ENCODE results near the gene MAEA. TPM values are rescaled to one million over a fixed set of nuclear protein-coding genes. Genes with fewer than 3 reads are reported as not detected.

Gene MAEA
- total and polyA plus RNA-seq, 4 donors: 20.9 to 33.9 (median 29.8) TPM

GRCh38 chr4:1269209-1269608 lies 20.5 kb upstream of the MAEA start:
- no peak for DNase-seq (ENCODE audit: low spot score)
- Histone ChIP-seq H3K36me3 (ENCODE audit: control insufficient read depth in 4 of 4, insufficient read depth in 3 of 4, low read depth in 1 of 4, low read length in 3 of 4) (no peaks in the 10 kb centered on the region), H3K27me3 (ENCODE audit: control insufficient read depth in 4 of 4, insufficient read depth in 4 of 4, low read length in 3 of 4) (no peaks in the 10 kb centered on the region), H3K9me3 (ENCODE audit: control insufficient read depth in 4 of 4, low read length in 3 of 4) (no peaks in the 10 kb centered on the region), H3K27ac (ENCODE audit: low read depth in 1 of 2, low read length in 2 of 2) (no peak overlapping the region), H3K9ac (ENCODE audit: low read depth in 1 of 2, low read length in 2 of 2) (no peak overlapping the region), H3K4me1 (ENCODE audit: control insufficient read depth in 4 of 4, insufficient read depth in 4 of 4, low read length in 3 of 4) (no peaks in the 10 kb centered on the region), H3K4me3 (ENCODE audit: low read depth in 1 of 3, low read length in 3 of 3) (no peak overlapping the region)
- TF ChIP-seq YY1 (IDR thresholded peaks at IDR 0.05): no peak
- no peak for TF ChIP-seq RXRA (IDR thresholded peaks at IDR 0.05)
- TF ChIP-seq FOXA1 (IDR thresholded peaks at IDR 0.05): no peak
- no peak for TF ChIP-seq SP1 (IDR thresholded peaks at IDR 0.05)
- TF ChIP-seq TAF1 (conservative IDR thresholded peaks at IDR 0.05): no peak
- no peak for TF ChIP-seq CTCF (IDR thresholded peaks at IDR 0.05; ENCODE audit: low read depth, low read length, missing input control)
- TF ChIP-seq ZBTB33 (IDR thresholded peaks at IDR 0.05): no peak
- no peak for TF ChIP-seq RAD21 (IDR thresholded peaks at IDR 0.05)
- no peak for TF ChIP-seq EGR1 (IDR thresholded peaks at IDR 0.05; ENCODE audit: low read depth in 2 of 2)
- no peak for TF ChIP-seq FOXA2 (IDR thresholded peaks at IDR 0.05)
- no peak for TF ChIP-seq ATF3 (IDR thresholded peaks at IDR 0.05)
- no peak for TF ChIP-seq REST (IDR thresholded peaks at IDR 0.05)
- TF ChIP-seq HNF4A (conservative IDR thresholded peaks at IDR 0.05): no peak
- no peak for TF ChIP-seq GABPA (IDR thresholded peaks at IDR 0.05 in 1 of 2, conservative IDR thresholded peaks at IDR 0.05 in 1 of 2)
- TF ChIP-seq HNF4G (IDR thresholded peaks at IDR 0.05): no peak
- no peak for TF ChIP-seq JUND (IDR thresholded peaks at IDR 0.05)
- TF ChIP-seq NR2F2 (IDR thresholded peaks at IDR 0.05): no peak

- Histone ChIP-seq H3K9me3 (ENCODE audit: control insufficient read depth in 4 of 4, low read length in 3 of 4) (no peaks in the 10 kb centered on the region), H3K27ac (ENCODE audit: low read depth in 1 of 2, low read length in 2 of 2) (no peak overlapping the region), H3K27me3 (ENCODE audit: control insufficient read depth in 4 of 4, insufficient read depth in 4 of 4, low read length in 3 of 4) (no peaks in the 10 kb centered on the region), H3K4me1 (ENCODE audit: control insufficient read depth in 4 of 4, insufficient read depth in 4 of 4, low read length in 3 of 4) (no peaks in the 10 kb centered on the region), H3K4me3 (ENCODE audit: low read depth in 1 of 3, low read length in 3 of 3) (no peak overlapping the region), H3K36me3 (ENCODE audit: control insufficient read depth in 4 of 4, insufficient read depth in 3 of 4, low read depth in 1 of 4, low read length in 3 of 4) (no peaks in the 10 kb centered on the region), H3K9ac (ENCODE audit: low read depth in 1 of 2, low read length in 2 of 2) (no peak overlapping the region)
- DNase-seq (ENCODE audit: low spot score): no peak
- WGBS: 94% methylated on average over 5 of the region's 5 CpGs
- no peak for TF ChIP-seq ATF3 (IDR thresholded peaks at IDR 0.05)
- TF ChIP-seq RAD21 (IDR thresholded peaks at IDR 0.05): no peak
- no peak for TF ChIP-seq EGR1 (IDR thresholded peaks at IDR 0.05; ENCODE audit: low read depth in 2 of 2)
- no peak for TF ChIP-seq HNF4A (conservative IDR thresholded peaks at IDR 0.05)
- TF ChIP-seq YY1 (IDR thresholded peaks at IDR 0.05): no peak
- TF ChIP-seq SP1 (IDR thresholded peaks at IDR 0.05): no peak
- TF ChIP-seq JUND (IDR thresholded peaks at IDR 0.05): no peak
- no peak for TF ChIP-seq REST (IDR thresholded peaks at IDR 0.05)
- TF ChIP-seq ZBTB33 (IDR thresholded peaks at IDR 0.05): no peak
- no peak for TF ChIP-seq GABPA (IDR thresholded peaks at IDR 0.05 in 1 of 2, conservative IDR thresholded peaks at IDR 0.05 in 1 of 2)
- no peak for TF ChIP-seq FOXA1 (IDR thresholded peaks at IDR 0.05)
- no peak for TF ChIP-seq MAX (IDR thresholded peaks at IDR 0.05)
- TF ChIP-seq NR2F2 (IDR thresholded peaks at IDR 0.05): no peak
- no peak for TF ChIP-seq RXRA (IDR thresholded peaks at IDR 0.05)
Measured at GRCh38 chr4:1271686-1272085, 18.0 kb upstream of the MAEA start.

Data from liver (tissue), 9 donors.